ENCODE measurements around the gene PTPRO. TPM values are rescaled to one million over a fixed set of nuclear protein-coding genes. Genes with fewer than 3 reads are reported as not detected.

Gene PTPRO
- total RNA-seq, 3 donors from 2014 or later, result 11.0 to 39.9 (median 21.9) TPM

DNA sequence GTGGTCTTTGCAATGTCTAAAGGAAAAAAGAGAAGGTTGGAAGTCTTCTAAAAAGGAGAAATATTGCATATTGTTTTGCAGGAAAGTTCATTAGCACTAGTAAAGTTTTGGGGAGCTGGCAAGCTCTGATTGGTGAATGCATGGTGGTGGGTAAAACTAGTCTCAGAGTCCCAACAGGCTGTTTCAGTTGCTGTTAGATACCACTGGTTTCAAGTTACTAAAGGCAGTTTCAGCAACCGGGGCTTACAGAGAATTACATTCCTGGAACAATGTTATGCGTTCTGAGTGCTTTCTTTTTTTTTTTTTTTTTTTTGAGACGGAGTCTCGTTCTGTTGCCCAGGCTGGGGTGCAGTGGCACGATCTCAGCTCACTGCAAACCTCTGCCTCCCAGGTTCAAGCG is 258.7 kb downstream of the PTPRO start:
- Histone ChIP-seq H3K36me3 (ENCODE audit: low read depth) (no peaks in the 10 kb centered on the region), H3K4me3 (no peak overlapping the region)
- intact Hi-C loops (cut with DNase I, micrococcal nuclease), result loop anchor here in 1 of 2 donors (5.0 kb wide), 1 partner anchor 49 kb away; no protein-coding TSS in a partner anchor

GRCh38 chr12:15583804-15584203 is 261.5 kb downstream of the PTPRO start:
- Histone ChIP-seq H3K4me3 (no peak overlapping the region), H3K36me3 (ENCODE audit: low read depth) (no peaks in the 10 kb centered on the region), H3K9me3 (no peaks in the 10 kb centered on the region), H3K4me1 (ENCODE audit: low read depth) (no peaks in the 10 kb centered on the region)
- TF ChIP-seq, protein P1, sequence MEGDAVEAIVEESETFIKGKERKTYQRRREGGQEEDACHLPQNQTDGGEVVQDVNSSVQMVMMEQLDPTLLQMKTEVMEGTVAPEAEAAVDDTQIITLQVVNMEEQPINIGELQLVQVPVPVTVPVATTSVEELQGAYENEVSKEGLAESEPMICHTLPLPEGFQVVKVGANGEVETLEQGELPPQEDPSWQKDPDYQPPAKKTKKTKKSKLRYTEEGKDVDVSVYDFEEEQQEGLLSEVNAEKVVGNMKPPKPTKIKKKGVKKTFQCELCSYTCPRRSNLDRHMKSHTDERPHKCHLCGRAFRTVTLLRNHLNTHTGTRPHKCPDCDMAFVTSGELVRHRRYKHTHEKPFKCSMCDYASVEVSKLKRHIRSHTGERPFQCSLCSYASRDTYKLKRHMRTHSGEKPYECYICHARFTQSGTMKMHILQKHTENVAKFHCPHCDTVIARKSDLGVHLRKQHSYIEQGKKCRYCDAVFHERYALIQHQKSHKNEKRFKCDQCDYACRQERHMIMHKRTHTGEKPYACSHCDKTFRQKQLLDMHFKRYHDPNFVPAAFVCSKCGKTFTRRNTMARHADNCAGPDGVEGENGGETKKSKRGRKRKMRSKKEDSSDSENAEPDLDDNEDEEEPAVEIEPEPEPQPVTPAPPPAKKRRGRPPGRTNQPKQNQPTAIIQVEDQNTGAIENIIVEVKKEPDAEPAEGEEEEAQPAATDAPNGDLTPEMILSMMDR (IDR thresholded peaks at IDR 0.05), result no peak
- DNase-seq, result no peak
- no peak for ATAC-seq
- intact Hi-C loops (cut with DNase I, micrococcal nuclease), result loop anchor here in 1 of 2 donors (5.0 kb wide), 1 partner anchor 52 kb away; no protein-coding TSS in a partner anchor

More for the DNA sequence above, 258.7 kb downstream of the PTPRO start:
- Histone ChIP-seq H3K9me3 (no peaks in the 10 kb centered on the region), H3K4me1 (ENCODE audit: low read depth) (peaks cover 1% of the 10 kb centered on the region)
- DNase-seq (no peak), ATAC-seq (no peak)
- TF ChIP-seq, protein P1 (IDR thresholded peaks at IDR 0.05), result no peak

DNA sequence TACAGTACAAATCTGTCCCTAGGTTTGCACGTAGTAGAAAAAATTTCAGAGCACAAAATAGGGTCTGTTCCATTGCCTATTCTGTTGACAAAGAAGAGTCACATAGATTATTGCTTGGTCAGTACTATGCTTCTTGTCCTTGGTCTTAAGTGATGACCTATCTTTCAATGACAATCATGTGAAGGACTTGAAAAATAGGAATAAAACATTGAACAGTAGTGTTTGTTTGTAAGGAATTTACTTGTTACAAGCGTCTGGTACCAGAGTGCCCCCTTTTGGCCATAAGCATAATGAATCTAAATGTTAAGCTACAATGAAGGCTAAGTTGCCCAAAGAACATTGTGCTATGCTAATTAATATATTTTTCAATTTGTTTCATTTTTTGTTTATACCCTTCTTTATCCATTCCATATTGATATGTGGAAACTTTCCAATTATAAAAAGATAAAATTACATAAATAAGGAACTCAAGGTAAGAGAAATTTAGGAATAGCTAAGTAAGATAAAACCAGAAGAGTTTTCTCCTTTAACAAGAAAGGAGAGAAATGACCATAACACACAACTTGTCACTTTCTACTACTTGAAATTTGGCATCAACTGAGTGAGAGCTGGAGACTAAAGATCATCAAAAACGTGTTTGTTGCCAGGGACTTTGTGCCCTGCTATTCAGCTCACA is 262.2 kb downstream of the PTPRO start:
- Histone ChIP-seq H3K4me3 (no peak overlapping the region), H3K36me3 (ENCODE audit: low read depth) (no peaks in the 10 kb centered on the region), H3K4me1 (ENCODE audit: low read depth) (no peaks in the 10 kb centered on the region), H3K9me3 (no peaks in the 10 kb centered on the region)
- intact Hi-C loops (cut with DNase I, micrococcal nuclease), result loop anchor here (5.0 kb wide), 2 partner anchors 52 to 273 kb away; no protein-coding TSS in a partner anchor
- ATAC-seq, result peak; percentile 43
- DNase-seq, result peak in 1 of 3 donors; percentile 67
- TF ChIP-seq, protein P1 (IDR thresholded peaks at IDR 0.05), result peak; percentile 19

DNA sequence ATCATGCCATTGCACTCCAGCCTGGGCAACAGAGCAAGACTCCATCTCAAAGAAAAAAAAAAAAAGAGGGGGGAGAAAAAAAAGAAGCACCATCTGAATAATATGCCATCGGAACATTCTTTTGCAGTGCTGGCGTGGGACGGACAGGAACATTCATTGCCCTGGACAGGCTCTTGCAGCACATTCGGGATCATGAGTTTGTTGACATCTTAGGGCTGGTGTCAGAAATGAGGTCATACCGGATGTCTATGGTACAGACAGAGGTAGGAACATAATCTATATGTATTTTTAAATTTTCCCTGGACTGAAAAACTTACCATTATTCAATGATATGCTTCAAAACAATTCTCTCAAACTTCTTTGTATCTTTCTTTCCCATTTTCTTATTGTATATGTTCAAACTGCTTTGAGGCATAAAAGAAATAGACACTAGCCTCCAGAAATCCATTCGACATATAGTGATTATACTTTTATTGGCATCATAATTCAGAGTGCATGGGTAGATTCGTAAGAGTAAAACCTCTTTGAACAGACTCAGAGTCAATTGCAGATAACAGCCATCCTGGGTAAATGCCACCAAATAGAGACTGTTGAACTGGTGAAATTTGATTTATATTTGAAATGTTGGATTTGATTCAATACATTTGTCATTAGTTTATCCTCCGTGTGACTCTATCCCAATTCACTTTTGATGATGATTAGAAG is 267.2 kb downstream of the PTPRO start:
- Histone ChIP-seq H3K4me3 (no peak overlapping the region), H3K4me1 (ENCODE audit: low read depth) (peaks cover 5% of the 10 kb centered on the region)
- ATAC-seq, result peak; percentile 63

DNA sequence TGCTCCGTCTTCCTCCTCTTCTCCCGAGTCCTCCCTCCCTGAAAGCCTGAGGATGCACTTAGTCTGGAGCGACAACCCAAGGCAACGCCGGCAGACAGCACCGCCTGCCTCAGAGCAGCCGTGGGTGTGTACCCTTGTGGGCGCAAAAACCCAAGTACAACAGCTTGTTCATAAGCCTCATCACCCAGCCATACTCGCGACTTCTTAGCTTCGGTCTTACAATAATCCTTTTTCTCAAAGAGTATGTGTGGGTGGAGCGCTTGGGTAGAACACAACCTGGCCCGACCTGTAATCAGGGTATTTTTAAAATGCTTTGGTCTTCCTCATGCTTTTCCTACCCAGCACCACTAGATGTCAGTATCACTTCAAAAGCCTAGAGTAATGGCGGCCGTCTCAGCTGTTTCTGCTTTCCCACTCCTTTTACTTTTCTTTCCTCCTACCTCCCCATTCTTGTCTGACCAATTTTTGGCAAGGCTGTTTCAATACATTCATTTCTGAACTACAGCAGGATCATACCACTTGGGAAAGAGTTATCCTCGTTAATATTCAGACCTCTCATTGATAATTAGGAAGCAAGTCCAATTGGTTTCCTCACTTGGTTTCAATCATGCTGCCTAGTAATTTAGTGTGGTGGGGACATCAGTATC is 268.0 kb downstream of the PTPRO start:
- ATAC-seq (peak; percentile 96), DNase-seq (peak in 2 of 3 donors; percentile 59 to 71)
- H3K4me3 ChIP-seq, result no peak overlapping the region
- H3K36me3 ChIP-seq (ENCODE audit: low read depth), result no peaks in the 10 kb centered on the region
- H3K9me3 ChIP-seq, result no peaks in the 10 kb centered on the region
- peaks cover 5% of the 10 kb centered on the region for H3K4me1 ChIP-seq (ENCODE audit: low read depth)
- TF ChIP-seq, protein P1 (IDR thresholded peaks at IDR 0.05), result peak; percentile 68
- intact Hi-C loops (cut with DNase I, micrococcal nuclease), result loop anchor here in 1 of 2 donors (1.0 kb wide), 1 partner anchor 266 kb away; no protein-coding TSS in a partner anchor

More for the DNA sequence above, 267.2 kb downstream of the PTPRO start:
- intact Hi-C loops (cut with DNase I, micrococcal nuclease), result loop anchor here (1.0 to 5.0 kb wide), 2 partner anchors 267 to 268 kb away; no protein-coding TSS in a partner anchor
- Histone ChIP-seq H3K9me3 (no peaks in the 10 kb centered on the region), H3K36me3 (ENCODE audit: low read depth) (no peaks in the 10 kb centered on the region)
- no peak for DNase-seq
- TF ChIP-seq, protein P1 (IDR thresholded peaks at IDR 0.05), result no peak

Data from mucosa of descending colon (tissue), 3 donors.